ENCODE data around the gene FBN2.
"Not testable (repeated sequence)": the region's sequence is repeated elsewhere in the genome, so short reads cannot be mapped to it uniquely, and the experiment has no call there.

Gene FBN2

DNA sequence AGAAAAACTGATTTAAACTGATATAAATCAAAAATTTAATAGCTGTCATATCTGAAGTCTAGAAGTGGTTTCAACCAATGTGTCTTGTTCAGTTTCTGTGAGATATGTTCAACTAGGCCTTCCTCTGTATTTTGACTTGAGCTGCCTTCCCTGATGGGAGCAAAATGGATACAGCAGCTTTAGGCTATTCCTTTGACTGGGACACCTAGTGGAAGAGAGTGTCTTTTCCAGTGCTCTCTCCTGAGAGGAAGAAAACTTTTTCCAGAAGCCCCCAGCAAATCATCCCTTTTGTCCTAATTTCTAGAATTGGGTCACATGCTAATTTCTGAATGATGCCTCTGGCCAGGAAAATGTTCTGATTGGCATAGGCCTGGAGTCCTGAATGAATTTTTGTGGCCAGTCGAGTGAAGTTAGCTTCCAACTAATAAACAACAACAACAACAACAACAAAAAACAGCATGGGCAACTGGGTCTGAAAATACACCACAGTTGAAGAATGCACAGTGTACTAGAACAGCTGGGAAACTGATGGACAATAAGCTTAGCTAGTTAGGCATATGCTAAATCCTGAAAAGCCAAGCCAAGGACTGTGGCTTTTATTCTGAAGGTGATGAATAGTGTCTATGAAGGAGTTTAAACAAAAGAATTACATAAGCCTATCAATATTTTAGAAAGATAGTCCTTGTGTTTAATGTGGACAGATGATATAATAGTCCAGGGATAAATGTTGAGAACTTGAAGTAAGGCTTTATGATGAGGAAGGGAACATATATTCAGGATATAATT, 125.7 kb downstream of the FBN2 start:
- Histone ChIP-seq H3K9ac (ENCODE audit: low read depth, low read length) (no peak overlapping the region), H3K27me3 (ENCODE audit: control insufficient read depth, insufficient read depth, low read length) (no peaks in the 10 kb centered on the region), H3K9me3 (replicated peaks; ENCODE audit: low read length) (no peaks in the 10 kb centered on the region), H3K4me2 (ENCODE audit: low read length) (no peak overlapping the region), H3K4me3 (ENCODE audit: low read length) (no peak overlapping the region), H3K4me1 (ENCODE audit: control insufficient read depth, insufficient read depth, low read length) (peaks cover 13% of the 10 kb centered on the region), H3K36me3 (ENCODE audit: insufficient read depth, low read length) (peaks cover 11% of the 10 kb centered on the region)

DNA sequence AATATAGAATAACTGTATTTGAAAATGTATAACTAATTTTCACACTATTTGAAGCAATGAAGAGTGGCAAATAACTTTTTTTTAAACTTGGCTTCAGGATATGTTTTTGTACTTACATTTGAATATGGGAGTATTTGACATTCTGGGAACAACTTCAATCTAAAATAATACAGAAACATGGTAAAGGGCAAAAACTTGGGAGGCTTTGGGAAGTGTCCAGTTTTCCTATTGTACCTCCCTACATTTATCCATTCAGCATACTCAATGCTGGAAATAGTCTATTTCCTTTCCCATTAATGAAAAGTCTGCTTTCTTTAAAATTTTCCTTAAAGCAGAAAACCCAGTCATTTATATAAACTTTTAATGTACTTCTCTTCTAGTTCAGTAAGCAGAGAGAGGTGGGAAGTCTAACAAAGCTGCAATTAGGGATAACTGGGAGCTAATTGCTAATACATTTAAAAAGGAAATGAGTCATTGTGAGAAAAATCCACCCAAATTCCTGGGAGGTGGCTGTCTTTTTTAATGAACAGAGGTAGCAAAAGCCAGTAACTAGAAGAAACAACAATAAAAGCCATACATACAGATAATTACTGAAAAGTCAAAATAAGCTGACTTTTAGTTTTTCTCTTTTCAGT, 128.8 kb downstream of the FBN2 start:
- Histone ChIP-seq H3K9me3 (replicated peaks; ENCODE audit: low read length) (no peaks in the 10 kb centered on the region), H3K4me1 (ENCODE audit: control insufficient read depth, insufficient read depth, low read length) (peaks cover 13% of the 10 kb centered on the region), H3K4me3 (ENCODE audit: low read length) (no peak overlapping the region), H3K27me3 (ENCODE audit: control insufficient read depth, insufficient read depth, low read length) (no peaks in the 10 kb centered on the region), H3K4me2 (ENCODE audit: low read length) (no peak overlapping the region), H3K36me3 (ENCODE audit: insufficient read depth, low read length) (peaks cover 14% of the 10 kb centered on the region), H3K9ac (ENCODE audit: low read depth, low read length) (no peak overlapping the region)

DNA sequence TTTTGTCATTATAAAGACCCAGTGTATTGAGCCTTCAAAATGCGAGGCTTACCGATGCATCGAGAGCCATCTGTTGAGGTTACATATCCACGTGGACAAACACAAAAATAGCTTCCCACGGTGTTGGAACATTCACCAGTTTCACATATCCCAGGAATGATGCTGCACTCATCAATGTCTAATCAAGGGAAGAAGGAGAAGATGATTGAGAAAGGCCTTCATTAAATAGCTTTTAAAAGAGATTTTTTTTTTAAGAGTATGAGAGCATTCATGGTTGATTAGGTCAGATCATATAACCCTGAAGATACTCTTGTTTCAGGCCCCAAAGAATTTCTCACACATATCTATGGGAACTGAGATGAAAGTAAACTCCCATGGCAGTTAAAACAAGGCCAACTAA, 129.4 kb downstream of the FBN2 start:
- peaks cover 14% of the 10 kb centered on the region for H3K36me3 ChIP-seq (ENCODE audit: insufficient read depth, low read length)
- no peak overlapping the region for H3K4me2 ChIP-seq (ENCODE audit: low read length)
- H3K4me3 ChIP-seq (ENCODE audit: low read length) = no peak overlapping the region
- no peak overlapping the region for H3K9ac ChIP-seq (ENCODE audit: low read depth, low read length)
- no peaks in the 10 kb centered on the region for H3K9me3 ChIP-seq (replicated peaks; ENCODE audit: low read length)
- H3K27me3 ChIP-seq (ENCODE audit: control insufficient read depth, insufficient read depth, low read length) = no peaks in the 10 kb centered on the region
- peaks cover 13% of the 10 kb centered on the region for H3K4me1 ChIP-seq (ENCODE audit: control insufficient read depth, insufficient read depth, low read length)

DNA sequence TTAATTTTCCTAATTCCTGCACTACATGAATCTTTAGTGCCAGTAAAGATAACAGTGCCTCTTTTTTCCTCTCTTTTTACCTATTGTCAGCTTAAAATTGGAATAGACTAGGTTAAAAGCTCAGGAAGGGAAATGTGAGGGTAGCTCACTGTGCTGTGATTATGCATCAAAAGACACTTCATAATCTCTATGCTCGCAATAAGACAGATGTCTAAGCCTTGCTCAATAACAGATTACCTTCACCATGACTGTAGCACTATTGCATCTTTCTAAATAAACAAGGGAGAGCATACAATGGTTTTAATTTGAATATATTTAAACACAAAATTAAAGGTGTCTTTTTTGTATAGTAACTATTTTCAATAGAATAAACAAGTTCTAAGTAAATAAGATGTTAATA, 130.1 kb downstream of the FBN2 start:
- Histone ChIP-seq H3K4me3 (ENCODE audit: low read length) (no peak overlapping the region), H3K27me3 (ENCODE audit: control insufficient read depth, insufficient read depth, low read length) (no peaks in the 10 kb centered on the region), H3K9me3 (replicated peaks; ENCODE audit: low read length) (no peaks in the 10 kb centered on the region), H3K4me2 (ENCODE audit: low read length) (no peak overlapping the region), H3K4me1 (ENCODE audit: control insufficient read depth, insufficient read depth, low read length) (peaks cover 13% of the 10 kb centered on the region), H3K36me3 (ENCODE audit: insufficient read depth, low read length) (peaks cover 14% of the 10 kb centered on the region), H3K9ac (ENCODE audit: low read depth, low read length) (no peak overlapping the region)

DNA sequence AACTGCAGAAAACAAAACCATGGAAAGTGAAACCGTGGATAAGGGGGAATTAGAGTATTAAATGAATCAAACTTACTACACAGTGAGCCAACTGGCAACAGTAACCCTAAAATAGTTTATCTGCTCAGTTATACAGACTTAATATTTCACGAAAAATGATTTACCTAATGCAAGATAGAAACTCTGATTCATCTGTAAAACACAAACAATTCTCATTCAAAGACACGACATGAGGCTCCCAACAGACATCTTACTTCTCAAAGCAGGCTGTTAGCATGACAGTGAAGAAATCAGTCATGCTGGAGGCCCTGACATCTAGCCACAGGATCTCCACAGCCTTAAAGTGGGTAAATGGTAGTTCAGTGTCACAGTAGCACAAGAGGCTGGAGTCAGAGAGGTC, 131.2 kb downstream of the FBN2 start:
- H3K9ac ChIP-seq (ENCODE audit: low read depth, low read length) = no peak overlapping the region
- H3K36me3 ChIP-seq (ENCODE audit: insufficient read depth, low read length) = peaks cover 14% of the 10 kb centered on the region
- H3K4me1 ChIP-seq (ENCODE audit: control insufficient read depth, insufficient read depth, low read length) = peaks cover 13% of the 10 kb centered on the region
- H3K4me2 ChIP-seq (ENCODE audit: low read length) = no peak overlapping the region
- no peaks in the 10 kb centered on the region for H3K9me3 ChIP-seq (replicated peaks; ENCODE audit: low read length)
- no peaks in the 10 kb centered on the region for H3K27me3 ChIP-seq (ENCODE audit: control insufficient read depth, insufficient read depth, low read length)
- H3K4me3 ChIP-seq (ENCODE audit: low read length) = no peak overlapping the region

DNA sequence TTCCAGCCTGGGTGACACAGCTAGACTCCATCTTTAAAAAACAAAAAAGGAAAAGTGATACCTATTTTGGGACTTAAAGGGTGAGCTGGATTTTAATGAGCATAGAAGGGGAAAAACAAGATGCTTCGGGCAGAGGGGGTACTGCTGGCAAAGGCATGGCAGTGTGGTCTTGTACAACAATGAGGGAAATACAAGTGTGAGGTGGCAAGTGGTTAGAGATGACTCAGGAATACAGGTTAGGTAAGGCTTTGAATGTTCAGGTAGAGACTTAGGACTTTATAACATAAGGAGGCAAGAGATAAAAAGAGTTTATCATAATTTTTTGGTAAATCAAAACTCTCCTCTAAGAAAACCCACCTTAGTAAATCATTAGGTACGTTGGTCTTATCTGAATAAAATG, 132.9 kb downstream of the FBN2 start:
- no peaks in the 10 kb centered on the region for H3K9me3 ChIP-seq (replicated peaks; ENCODE audit: low read length)
- H3K4me2 ChIP-seq (ENCODE audit: low read length) = no peak overlapping the region

GRCh38 chr5:128403333-128403732, 134.7 kb downstream of the FBN2 start:
- no peaks in the 10 kb centered on the region for H3K4me1 ChIP-seq (ENCODE audit: control insufficient read depth, insufficient read depth, low read length)
- H3K36me3 ChIP-seq (ENCODE audit: insufficient read depth, low read length) = peaks cover 11% of the 10 kb centered on the region
- H3K9me3 ChIP-seq (replicated peaks; ENCODE audit: low read length) = no peaks in the 10 kb centered on the region
- H3K27me3 ChIP-seq (ENCODE audit: control insufficient read depth, insufficient read depth, low read length) = no peaks in the 10 kb centered on the region
- no peak overlapping the region for H3K4me2 ChIP-seq (ENCODE audit: low read length)
- H3K9ac ChIP-seq (ENCODE audit: low read depth, low read length) = no peak overlapping the region
- no peak overlapping the region for H3K4me3 ChIP-seq (ENCODE audit: low read length)

More for the DNA sequence above, 132.9 kb downstream of the FBN2 start:
- Histone ChIP-seq H3K4me3 (ENCODE audit: low read length) (no peak overlapping the region), H3K4me1 (ENCODE audit: control insufficient read depth, insufficient read depth, low read length) (peaks cover 11% of the 10 kb centered on the region), H3K27me3 (ENCODE audit: control insufficient read depth, insufficient read depth, low read length) (no peaks in the 10 kb centered on the region), H3K36me3 (ENCODE audit: insufficient read depth, low read length) (peaks cover 11% of the 10 kb centered on the region), H3K9ac (ENCODE audit: low read depth, low read length) (no peak overlapping the region)

GRCh38 chr5:128402506-128402905, 135.5 kb downstream of the FBN2 start:
- Histone ChIP-seq H3K27me3 (ENCODE audit: control insufficient read depth, insufficient read depth, low read length) (no peaks in the 10 kb centered on the region), H3K4me3 (ENCODE audit: low read length) (no peak overlapping the region), H3K9me3 (replicated peaks; ENCODE audit: low read length) (no peaks in the 10 kb centered on the region), H3K4me2 (ENCODE audit: low read length) (no peak overlapping the region), H3K4me1 (ENCODE audit: control insufficient read depth, insufficient read depth, low read length) (no peaks in the 10 kb centered on the region), H3K36me3 (ENCODE audit: insufficient read depth, low read length) (peaks cover 5% of the 10 kb centered on the region), H3K9ac (ENCODE audit: low read depth, low read length) (no peak overlapping the region)

GRCh38 chr5:128400766-128401165, 137.3 kb downstream of the FBN2 start:
- H3K9ac ChIP-seq (ENCODE audit: low read depth, low read length); H3K36me3 ChIP-seq (ENCODE audit: insufficient read depth, low read length): not testable (repeated sequence)

GRCh38 chr5:128399111-128399510, 138.9 kb downstream of the FBN2 start:
- H3K9ac ChIP-seq (ENCODE audit: low read depth, low read length) = no peak overlapping the region
- H3K36me3 ChIP-seq (ENCODE audit: insufficient read depth, low read length) = peaks cover 7% of the 10 kb centered on the region
- H3K4me2 ChIP-seq (ENCODE audit: low read length) = no peak overlapping the region
- no peaks in the 10 kb centered on the region for H3K27me3 ChIP-seq (ENCODE audit: control insufficient read depth, insufficient read depth, low read length)
- H3K4me3 ChIP-seq (ENCODE audit: low read length) = no peak overlapping the region
- H3K9me3 ChIP-seq (replicated peaks; ENCODE audit: low read length) = no peaks in the 10 kb centered on the region
- H3K4me1 ChIP-seq (ENCODE audit: control insufficient read depth, insufficient read depth, low read length) = no peaks in the 10 kb centered on the region

More at GRCh38 chr5:128400766-128401165, 137.3 kb downstream of the FBN2 start:
- not testable (repeated sequence) for H3K27me3 ChIP-seq (ENCODE audit: control insufficient read depth, insufficient read depth, low read length); H3K4me3 ChIP-seq (ENCODE audit: low read length); H3K4me2 ChIP-seq (ENCODE audit: low read length); H3K9me3 ChIP-seq (replicated peaks; ENCODE audit: low read length); H3K4me1 ChIP-seq (ENCODE audit: control insufficient read depth, insufficient read depth, low read length)

- H3K27me3 ChIP-seq (ENCODE audit: control insufficient read depth, insufficient read depth, low read length) = no peaks in the 10 kb centered on the region
- no peak overlapping the region for H3K9ac ChIP-seq (ENCODE audit: low read depth, low read length)
- H3K9me3 ChIP-seq (replicated peaks; ENCODE audit: low read length) = no peaks in the 10 kb centered on the region
- H3K36me3 ChIP-seq (ENCODE audit: insufficient read depth, low read length) = peaks cover 7% of the 10 kb centered on the region
- H3K4me2 ChIP-seq (ENCODE audit: low read length) = no peak overlapping the region
- no peaks in the 10 kb centered on the region for H3K4me1 ChIP-seq (ENCODE audit: control insufficient read depth, insufficient read depth, low read length)
- H3K4me3 ChIP-seq (ENCODE audit: low read length) = no peak overlapping the region
These were observed 140.2 kb downstream of the FBN2 start for GRCh38 chr5:128397876-128398275.

DNA sequence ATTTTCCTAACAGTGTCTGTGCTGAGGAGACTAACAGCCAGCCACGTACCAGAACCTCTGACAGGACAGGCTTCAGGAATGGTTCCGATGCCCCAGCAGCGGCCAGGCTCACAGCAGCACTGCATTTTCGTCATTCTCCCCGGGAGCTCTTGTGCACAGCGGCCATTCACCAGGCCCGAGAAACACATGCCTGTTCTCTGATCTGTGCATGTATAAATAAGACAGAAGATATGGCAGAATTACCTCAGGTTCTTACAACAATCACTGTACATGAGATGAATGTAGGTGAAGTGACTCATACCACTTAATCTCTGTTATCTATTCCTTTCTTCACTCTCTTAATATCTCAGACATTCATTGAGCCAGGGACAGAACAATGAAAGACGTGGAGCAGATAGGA, 143.0 kb downstream of the FBN2 start:
- H3K4me3 ChIP-seq (ENCODE audit: low read length) = no peak overlapping the region
- H3K4me1 ChIP-seq (ENCODE audit: control insufficient read depth, insufficient read depth, low read length) = no peaks in the 10 kb centered on the region
- H3K36me3 ChIP-seq (ENCODE audit: insufficient read depth, low read length) = peaks cover 21% of the 10 kb centered on the region
- no peak overlapping the region for H3K9ac ChIP-seq (ENCODE audit: low read depth, low read length)
- H3K9me3 ChIP-seq (replicated peaks; ENCODE audit: low read length) = no peaks in the 10 kb centered on the region
- H3K27me3 ChIP-seq (ENCODE audit: control insufficient read depth, insufficient read depth, low read length) = no peaks in the 10 kb centered on the region
- H3K4me2 ChIP-seq (ENCODE audit: low read length) = no peak overlapping the region

Measured in skeletal muscle satellite cell (primary cell).